ENCODE data around the gene COPB1. TPM values are rescaled to one million over a fixed set of nuclear protein-coding genes. Genes with fewer than 3 reads are reported as not detected.

Gene COPB1
- total RNA-seq, 2 experiments from 2014 or later, result 81.7 to 93.4 TPM

DNA sequence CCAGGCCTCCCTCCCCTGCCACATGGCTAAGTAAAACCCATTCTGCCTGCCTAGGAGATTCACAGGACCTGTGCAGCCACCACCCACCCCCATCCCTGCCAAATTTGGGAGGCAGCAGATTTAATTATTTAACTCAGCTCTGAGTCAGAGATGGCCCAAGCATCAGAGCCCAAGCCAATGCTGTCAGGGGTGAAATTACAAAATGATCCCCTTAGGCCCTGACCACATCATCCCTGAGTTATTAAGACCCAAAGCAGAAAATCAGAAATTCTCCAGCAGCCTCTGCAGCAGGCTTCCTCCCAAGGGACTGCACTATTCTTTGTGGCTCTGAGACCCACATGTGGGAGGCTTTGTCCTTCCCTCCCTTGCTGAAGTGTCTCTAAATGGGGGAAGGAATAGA lies 87.8 kb downstream of the COPB1 start:
- Histone ChIP-seq H2AFZ (ENCODE audit: low read length) (no peak overlapping the region), H3K9me2 (ENCODE audit: insufficient read depth, low read length) (no peaks in the 10 kb centered on the region), H3K9me3 (ENCODE audit: low read length) (no peaks in the 10 kb centered on the region), H3K36me3 (ENCODE audit: insufficient read depth, low read length) (no peaks in the 10 kb centered on the region), H4K20me1 (ENCODE audit: insufficient read depth, low read length) (no peaks in the 10 kb centered on the region), H3K4me2 (ENCODE audit: low read length) (no peak overlapping the region), H3K27ac (ENCODE audit: low read depth, low read length, poor library complexity, severe bottlenecking) (no peak overlapping the region), H3K4me1 (ENCODE audit: insufficient read depth, low read length, poor library complexity, severe bottlenecking) (no peaks in the 10 kb centered on the region), H3K4me3 (ENCODE audit: low read depth, low read length, poor library complexity, severe bottlenecking) (no peak overlapping the region), H3K79me2 (ENCODE audit: insufficient read depth, low read depth, low read length) (no peaks in the 10 kb centered on the region)
- intact Hi-C loops (cut with micrococcal nuclease; ENCODE audit: unreplicated experiment), result no loop called here
- no peak for TF ChIP-seq EZH2phosphoT487 (IDR thresholded peaks at IDR 0.05; ENCODE audit: borderline replicate concordance, low read depth, low read length)
- TF ChIP-seq, protein P1, sequence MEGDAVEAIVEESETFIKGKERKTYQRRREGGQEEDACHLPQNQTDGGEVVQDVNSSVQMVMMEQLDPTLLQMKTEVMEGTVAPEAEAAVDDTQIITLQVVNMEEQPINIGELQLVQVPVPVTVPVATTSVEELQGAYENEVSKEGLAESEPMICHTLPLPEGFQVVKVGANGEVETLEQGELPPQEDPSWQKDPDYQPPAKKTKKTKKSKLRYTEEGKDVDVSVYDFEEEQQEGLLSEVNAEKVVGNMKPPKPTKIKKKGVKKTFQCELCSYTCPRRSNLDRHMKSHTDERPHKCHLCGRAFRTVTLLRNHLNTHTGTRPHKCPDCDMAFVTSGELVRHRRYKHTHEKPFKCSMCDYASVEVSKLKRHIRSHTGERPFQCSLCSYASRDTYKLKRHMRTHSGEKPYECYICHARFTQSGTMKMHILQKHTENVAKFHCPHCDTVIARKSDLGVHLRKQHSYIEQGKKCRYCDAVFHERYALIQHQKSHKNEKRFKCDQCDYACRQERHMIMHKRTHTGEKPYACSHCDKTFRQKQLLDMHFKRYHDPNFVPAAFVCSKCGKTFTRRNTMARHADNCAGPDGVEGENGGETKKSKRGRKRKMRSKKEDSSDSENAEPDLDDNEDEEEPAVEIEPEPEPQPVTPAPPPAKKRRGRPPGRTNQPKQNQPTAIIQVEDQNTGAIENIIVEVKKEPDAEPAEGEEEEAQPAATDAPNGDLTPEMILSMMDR (conservative IDR thresholded peaks at IDR 0.05; ENCODE audit: low read length), result no peak
- DNase-seq (ENCODE audit: low spot score), result no peak
- POLR2A ChIA-PET, result no interaction called here
- BruUV-seq (replicated peaks), result no TSS peak
- CTCF ChIA-PET (ENCODE audit: unreplicated experiment), result no interaction called here

DNA sequence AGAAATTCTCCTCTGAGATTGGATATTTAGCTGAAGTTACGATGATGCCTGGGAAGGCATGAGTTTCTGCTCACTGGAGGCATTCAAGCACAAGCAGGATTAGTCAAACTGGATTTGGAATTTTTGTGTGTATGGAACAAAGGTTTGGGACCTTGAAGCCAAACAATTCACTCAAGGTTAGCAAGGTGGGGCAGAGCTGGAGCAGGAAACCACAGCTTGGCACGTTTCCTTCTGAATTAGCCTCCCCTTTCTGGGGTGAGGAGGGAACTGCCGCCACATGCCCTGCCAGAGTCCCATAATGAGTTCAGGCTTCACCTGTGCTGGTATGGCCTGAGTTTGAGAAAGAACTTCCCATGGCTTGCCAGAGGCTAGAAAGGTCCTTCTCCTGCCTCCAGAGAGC lies 89.7 kb downstream of the COPB1 start:
- ChIA-PET CTCF (ENCODE audit: unreplicated experiment) (no interaction called here), POLR2A (no interaction called here)
- Histone ChIP-seq H3K79me2 (ENCODE audit: insufficient read depth, low read depth, low read length) (no peaks in the 10 kb centered on the region), H3K9me2 (ENCODE audit: insufficient read depth, low read length) (no peaks in the 10 kb centered on the region), H3K4me3 (ENCODE audit: low read depth, low read length, poor library complexity, severe bottlenecking) (no peak overlapping the region), H2AFZ (ENCODE audit: low read length) (no peak overlapping the region), H3K4me2 (ENCODE audit: low read length) (no peak overlapping the region), H4K20me1 (ENCODE audit: insufficient read depth, low read length) (no peaks in the 10 kb centered on the region), H3K9me3 (ENCODE audit: low read length) (no peaks in the 10 kb centered on the region), H3K36me3 (ENCODE audit: insufficient read depth, low read length) (no peaks in the 10 kb centered on the region), H3K4me1 (ENCODE audit: insufficient read depth, low read length, poor library complexity, severe bottlenecking) (no peaks in the 10 kb centered on the region), H3K27ac (ENCODE audit: low read depth, low read length, poor library complexity, severe bottlenecking) (no peak overlapping the region)
- BruUV-seq (replicated peaks), result no TSS peak
- no peak for TF ChIP-seq EZH2phosphoT487 (IDR thresholded peaks at IDR 0.05; ENCODE audit: borderline replicate concordance, low read depth, low read length)
- TF ChIP-seq, protein P1 (conservative IDR thresholded peaks at IDR 0.05; ENCODE audit: low read length), result no peak
- intact Hi-C loops (cut with micrococcal nuclease; ENCODE audit: unreplicated experiment), result no loop called here
- no peak for DNase-seq (ENCODE audit: low spot score)

DNA sequence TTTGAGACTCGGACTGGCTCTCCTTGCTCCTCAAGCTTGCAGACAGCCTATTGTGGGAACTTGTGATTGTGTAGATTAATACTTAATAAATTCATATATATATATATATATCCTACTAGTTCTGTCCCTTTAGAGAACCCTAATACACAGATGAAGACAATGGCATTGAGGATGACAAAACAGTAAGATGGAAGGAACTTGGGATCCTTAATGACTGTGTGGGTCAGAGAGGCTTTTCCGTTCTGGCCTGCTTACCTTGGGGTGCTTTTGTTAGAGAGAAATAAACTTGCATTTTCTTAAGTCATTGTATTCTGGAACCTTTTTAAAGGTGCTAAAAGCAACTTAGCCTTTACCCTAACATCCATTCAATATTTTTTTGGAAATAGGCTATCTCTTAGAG lies 91.0 kb downstream of the COPB1 start:
- H3K4me2 ChIP-seq (ENCODE audit: low read length), result no peak overlapping the region
- intact Hi-C loops (cut with micrococcal nuclease; ENCODE audit: unreplicated experiment), result no loop called here
- H2AFZ ChIP-seq (ENCODE audit: low read length), result no peak overlapping the region
- no TSS peak for BruUV-seq (replicated peaks)
- no peaks in the 10 kb centered on the region for H3K9me3 ChIP-seq (ENCODE audit: low read length)
- no peak for TF ChIP-seq EZH2phosphoT487 (IDR thresholded peaks at IDR 0.05; ENCODE audit: borderline replicate concordance, low read depth, low read length)
- TF ChIP-seq, protein P1 (conservative IDR thresholded peaks at IDR 0.05; ENCODE audit: low read length), result no peak
- POLR2A ChIA-PET, result interaction anchor here (0.6 kb wide), 1 partner anchor 969 kb away, joined by 3 read pairs; no protein-coding TSS in a partner anchor
- no peak overlapping the region for H3K4me3 ChIP-seq (ENCODE audit: low read depth, low read length, poor library complexity, severe bottlenecking)
- H3K36me3 ChIP-seq (ENCODE audit: insufficient read depth, low read length), result no peaks in the 10 kb centered on the region
- no peaks in the 10 kb centered on the region for H3K9me2 ChIP-seq (ENCODE audit: insufficient read depth, low read length)
- no peaks in the 10 kb centered on the region for H4K20me1 ChIP-seq (ENCODE audit: insufficient read depth, low read length)
- H3K79me2 ChIP-seq (ENCODE audit: insufficient read depth, low read depth, low read length), result no peaks in the 10 kb centered on the region
- CTCF ChIA-PET (ENCODE audit: unreplicated experiment), result no interaction called here
- no peak for DNase-seq (ENCODE audit: low spot score)
- no peak overlapping the region for H3K27ac ChIP-seq (ENCODE audit: low read depth, low read length, poor library complexity, severe bottlenecking)
- H3K4me1 ChIP-seq (ENCODE audit: insufficient read depth, low read length, poor library complexity, severe bottlenecking), result no peaks in the 10 kb centered on the region

Small RNAs within 50 kb of the gene (small RNA-seq; reads per million reads assigned to genes)
- gene RNU7-49P, result not detected

Other genes with a start within 250 kb of the COPB1 start
- 0.60 TPM in 1 of 2 replicates, not detected in the other for gene RRAS2, start 140.6 kb downstream of the COPB1 start, total RNA-seq (2014; rRNA removed; shearing (Covaris generic))
- not detected in 2 replicates for gene RRAS2, start 140.6 kb downstream of the COPB1 start, total RNA-seq (2022)
- gene PSMA1, start 20.6 kb upstream of the COPB1 start, total RNA-seq (2014; rRNA removed; shearing (Covaris generic)), result 134 and 173 TPM in 2 replicates
- 171 TPM in 2 replicates for gene PSMA1, start 20.6 kb upstream of the COPB1 start, total RNA-seq (2022)
- gene PDE3B, start 144.0 kb upstream of the COPB1 start, total RNA-seq (2014; rRNA removed; shearing (Covaris generic)), result not detected in 2 replicates
- gene PDE3B, start 144.0 kb upstream of the COPB1 start, total RNA-seq (2022), result not detected in 2 replicates